Endothelial cell of umbilical vein (primary cell): ENCODE data around the gene TAPBP.

ENCODE experiments used
- CTCF ChIP-seq, 2 donors: IDR thresholded peaks; 1 replicate in 1 of 2; 2 replicates in 1 of 2; pipeline ENCODE4 v1.5.1; 2011; ENCODE audit warnings: low read length in 2 of 2, mild to moderate bottlenecking in 2 of 2, moderate library complexity in 2 of 2, control low read depth in 1 of 2, inconsistent platforms in 1 of 2, low read depth in 1 of 2; ENCODE audit not compliant: insufficient read depth in 1 of 2; ENCODE audit errors: extremely low read depth in 1 of 2
- EZH2 ChIP-seq: IDR thresholded peaks from 2 replicates; pipeline ENCODE4 v1.6.1; 2012; ENCODE audit warnings: borderline replicate concordance, low read depth, mild to moderate bottlenecking, moderate library complexity, low read length, inconsistent platforms; ENCODE audit not compliant: severe bottlenecking
- FOS ChIP-seq: IDR thresholded peaks from 2 replicates; pipeline ENCODE4 v1.6.1; 2011; ENCODE audit warnings: mild to moderate bottlenecking, low read length, moderate library complexity, borderline replicate concordance; ENCODE audit not compliant: insufficient read depth
- POLR2A ChIP-seq: IDR thresholded peaks from 2 replicates; pipeline ENCODE4 v1.6.1; 2012; ENCODE audit warnings: low read depth, mild to moderate bottlenecking, control low read depth, low read length
- POLR2AphosphoS5 ChIP-seq: IDR thresholded peaks from 2 replicates; pipeline ENCODE4 v1.6.1; 2012; ENCODE audit warnings: low read depth, mild to moderate bottlenecking, control low read depth, low read length, moderate library complexity; ENCODE audit not compliant: insufficient read depth
- TF ChIP-seq, protein P1 (sequence below): IDR thresholded peaks from 2 replicates; pipeline ENCODE4 v1.6.1; 2011; ENCODE audit not compliant: insufficient read depth, insufficient read length

DNA sequence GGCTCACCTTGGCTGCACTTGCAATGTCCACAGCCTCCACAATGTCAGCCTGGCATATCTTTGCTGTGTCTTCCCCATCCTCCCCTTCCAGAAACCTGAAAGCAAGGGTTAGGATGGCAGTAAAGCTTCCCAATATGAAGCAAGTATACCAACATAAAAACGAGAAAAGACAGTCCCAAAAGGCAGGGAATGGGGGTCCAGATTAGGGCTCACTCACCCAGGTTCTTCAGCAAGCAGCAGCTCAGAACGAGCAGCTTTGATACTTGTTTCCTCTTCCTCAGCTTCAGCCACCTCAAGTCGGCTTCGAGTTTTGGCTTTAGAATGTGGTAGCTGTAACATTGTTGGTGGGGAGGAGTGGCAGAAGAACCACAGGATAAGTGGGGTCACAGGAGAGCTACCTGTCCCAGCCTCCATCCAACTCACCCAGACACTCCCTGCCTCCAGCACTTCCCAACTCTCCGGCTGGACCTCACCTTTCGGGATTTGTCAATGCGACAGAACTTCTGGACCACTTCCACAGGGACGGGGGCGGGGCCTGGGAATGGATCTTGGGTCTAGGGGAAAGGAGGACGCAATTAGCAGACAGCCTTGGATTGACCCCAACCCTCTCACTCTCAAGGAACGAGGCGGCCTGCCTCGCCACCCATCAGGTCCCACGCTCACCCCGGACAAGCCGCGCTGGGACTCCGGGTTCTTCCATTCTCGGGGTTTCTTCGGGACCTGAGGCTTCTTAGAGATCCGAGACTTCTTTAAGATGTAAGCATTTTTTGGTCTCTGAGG lies 25.5 kb downstream of the TAPBP start:
- no peak for TF ChIP-seq POLR2AphosphoS5
- no peak for TF ChIP-seq CTCF (IDR thresholded peaks at IDR 0.05; ENCODE audit: extremely low read depth in 1 of 2, insufficient read depth in 1 of 2, low read depth in 1 of 2, low read length in 2 of 2)
- no peak for TF ChIP-seq EZH2
- no peak for TF ChIP-seq POLR2A
- TF ChIP-seq, protein P1, sequence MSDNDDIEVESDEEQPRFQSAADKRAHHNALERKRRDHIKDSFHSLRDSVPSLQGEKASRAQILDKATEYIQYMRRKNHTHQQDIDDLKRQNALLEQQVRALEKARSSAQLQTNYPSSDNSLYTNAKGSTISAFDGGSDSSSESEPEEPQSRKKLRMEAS, result no peak
- no peak for TF ChIP-seq FOS
